ENCODE results near the gene EHBP1.

EHBP1 gene

GRCh38 chr2:63008838-63009237 lies 303.3 kb downstream of the EHBP1 start:
- no peaks in the 10 kb centered on the region for H3K27me3 ChIP-seq (ENCODE audit: control insufficient read depth, insufficient read depth, low read length)
- no peak overlapping the region for H3K4me3 ChIP-seq (ENCODE audit: low read depth, low read length)
- H3K27ac ChIP-seq, result no peak overlapping the region
- H2AFZ ChIP-seq, result no peak overlapping the region
- H3K9ac ChIP-seq, result no peak overlapping the region
- H3K36me3 ChIP-seq (ENCODE audit: control insufficient read depth, insufficient read depth, low read length), result no peaks in the 10 kb centered on the region
- H3K79me2 ChIP-seq, result no peaks in the 10 kb centered on the region
- no peaks in the 10 kb centered on the region for H3K4me1 ChIP-seq
- no peak for TF ChIP-seq CTCF (IDR thresholded peaks at IDR 0.05)
- no peak overlapping the region for H3K4me2 ChIP-seq (ENCODE audit: low read length)
- H3K9me3 ChIP-seq (ENCODE audit: control insufficient read depth, low read length), result no peaks in the 10 kb centered on the region

GRCh38 chr2:63009490-63009889 lies 304.0 kb downstream of the EHBP1 start:
- H3K9me3 ChIP-seq (ENCODE audit: control insufficient read depth, low read length), result no peaks in the 10 kb centered on the region
- no peak overlapping the region for H3K9ac ChIP-seq
- H3K36me3 ChIP-seq (ENCODE audit: control insufficient read depth, insufficient read depth, low read length), result no peaks in the 10 kb centered on the region
- H3K79me2 ChIP-seq, result no peaks in the 10 kb centered on the region
- H3K27ac ChIP-seq, result no peak overlapping the region
- no peak overlapping the region for H3K4me3 ChIP-seq (ENCODE audit: low read depth, low read length)
- no peak overlapping the region for H3K4me2 ChIP-seq (ENCODE audit: low read length)
- H3K4me1 ChIP-seq, result no peaks in the 10 kb centered on the region
- H3K27me3 ChIP-seq (ENCODE audit: control insufficient read depth, insufficient read depth, low read length), result no peaks in the 10 kb centered on the region
- no peak overlapping the region for H2AFZ ChIP-seq
- TF ChIP-seq CTCF (IDR thresholded peaks at IDR 0.05), result no peak

GRCh38 chr2:63012541-63012940 lies 307.0 kb downstream of the EHBP1 start:
- Histone ChIP-seq H3K79me2 (no peaks in the 10 kb centered on the region), H3K4me2 (ENCODE audit: low read length) (no peak overlapping the region), H3K27me3 (ENCODE audit: control insufficient read depth, insufficient read depth, low read length) (no peaks in the 10 kb centered on the region), H3K9ac (no peak overlapping the region), H3K9me3 (ENCODE audit: control insufficient read depth, low read length) (no peaks in the 10 kb centered on the region), H3K4me3 (ENCODE audit: low read depth, low read length) (no peak overlapping the region), H2AFZ (no peak overlapping the region), H3K4me1 (no peaks in the 10 kb centered on the region), H3K36me3 (ENCODE audit: control insufficient read depth, insufficient read depth, low read length) (no peaks in the 10 kb centered on the region), H3K27ac (no peak overlapping the region)
- TF ChIP-seq CTCF (IDR thresholded peaks at IDR 0.05), result no peak

- Histone ChIP-seq H3K36me3 (ENCODE audit: control insufficient read depth, insufficient read depth, low read length) (no peaks in the 10 kb centered on the region), H3K79me2 (no peaks in the 10 kb centered on the region), H3K9ac (no peak overlapping the region), H2AFZ (no peak overlapping the region), H3K4me2 (ENCODE audit: low read length) (no peak overlapping the region), H3K4me3 (ENCODE audit: low read depth, low read length) (no peak overlapping the region), H3K27ac (no peak overlapping the region), H3K4me1 (no peaks in the 10 kb centered on the region), H3K27me3 (ENCODE audit: control insufficient read depth, insufficient read depth, low read length) (no peaks in the 10 kb centered on the region), H3K9me3 (ENCODE audit: control insufficient read depth, low read length) (no peaks in the 10 kb centered on the region)
- TF ChIP-seq CTCF (IDR thresholded peaks at IDR 0.05), result no peak
Measured at GRCh38 chr2:63013438-63013837, 307.9 kb downstream of the EHBP1 start.

GRCh38 chr2:63015389-63015788 lies 309.9 kb downstream of the EHBP1 start:
- H3K36me3 ChIP-seq (ENCODE audit: control insufficient read depth, insufficient read depth, low read length), result no peaks in the 10 kb centered on the region
- no peak overlapping the region for H3K4me3 ChIP-seq (ENCODE audit: low read depth, low read length)
- H2AFZ ChIP-seq, result no peak overlapping the region
- no peak for TF ChIP-seq CTCF (IDR thresholded peaks at IDR 0.05)
- no peaks in the 10 kb centered on the region for H3K4me1 ChIP-seq
- H3K79me2 ChIP-seq, result no peaks in the 10 kb centered on the region
- no peaks in the 10 kb centered on the region for H3K9me3 ChIP-seq (ENCODE audit: control insufficient read depth, low read length)
- no peak overlapping the region for H3K9ac ChIP-seq
- H3K4me2 ChIP-seq (ENCODE audit: low read length), result no peak overlapping the region
- no peak overlapping the region for H3K27ac ChIP-seq
- H3K27me3 ChIP-seq (ENCODE audit: control insufficient read depth, insufficient read depth, low read length), result no peaks in the 10 kb centered on the region

Measured in parathyroid adenoma (tissue), 2 donors.